Measurements from ENCODE around the gene SMYD3.
"Not testable (repeated sequence)": the region's sequence is repeated elsewhere in the genome, so short reads cannot be mapped to it uniquely, and the experiment has no call there.

SMYD3 gene

GRCh38 chr1:246413430-246413829 is 93.6 kb downstream of the SMYD3 start:
- no peak for DNase-seq

- DNase-seq = no peak
These were observed 103.0 kb downstream of the SMYD3 start for GRCh38 chr1:246404078-246404477.

GRCh38 chr1:246398126-246398813 is 108.8 kb downstream of the SMYD3 start:
- DNase-seq = no peak

- no peak for DNase-seq
These were observed 110.0 kb downstream of the SMYD3 start for GRCh38 chr1:246397046-246397445.

- no peak for DNase-seq
These were observed 110.8 kb downstream of the SMYD3 start for GRCh38 chr1:246396322-246396721.

- DNase-seq = no peak
These were observed 113.0 kb downstream of the SMYD3 start for GRCh38 chr1:246394121-246394520.

- no peak for DNase-seq
These were observed 116.2 kb downstream of the SMYD3 start for GRCh38 chr1:246390855-246391254.

- no peak for DNase-seq
These were observed 122.5 kb downstream of the SMYD3 start for GRCh38 chr1:246384616-246385015.

GRCh38 chr1:246383791-246384190 is 123.3 kb downstream of the SMYD3 start:
- no peak for DNase-seq

GRCh38 chr1:246383239-246383589 is 123.9 kb downstream of the SMYD3 start:
- no peak for DNase-seq

GRCh38 chr1:246382589-246383238 is 124.4 kb downstream of the SMYD3 start:
- no peak for DNase-seq

- no peak for DNase-seq
These were observed 125.6 kb downstream of the SMYD3 start for GRCh38 chr1:246381452-246381851.

- DNase-seq = no peak
These were observed 129.4 kb downstream of the SMYD3 start for GRCh38 chr1:246377625-246378153.

- no peak for DNase-seq
These were observed 133.1 kb downstream of the SMYD3 start for GRCh38 chr1:246373828-246374569.

GRCh38 chr1:246372559-246372958 is 134.5 kb downstream of the SMYD3 start:
- no peak for DNase-seq

- DNase-seq = no peak
These were observed 140.0 kb downstream of the SMYD3 start for GRCh38 chr1:246367041-246367440.

- DNase-seq = no peak
These were observed 141.4 kb downstream of the SMYD3 start for GRCh38 chr1:246365708-246366107.

GRCh38 chr1:246364415-246364941 is 142.6 kb downstream of the SMYD3 start:
- DNase-seq = no peak

GRCh38 chr1:246357014-246357598 is 150.0 kb downstream of the SMYD3 start:
- not testable (repeated sequence) for DNase-seq

- no peak for DNase-seq
These were observed 151.5 kb downstream of the SMYD3 start for GRCh38 chr1:246355411-246356230.

GRCh38 chr1:246351721-246352120 is 155.4 kb downstream of the SMYD3 start:
- DNase-seq = no peak

GRCh38 chr1:246350745-246351144 is 156.3 kb downstream of the SMYD3 start:
- no peak for DNase-seq

All from midbrain (tissue), 1 donor.